ENCODE data around the gene PRB2. TPM values are rescaled to one million over a fixed set of nuclear protein-coding genes. Genes with fewer than 3 reads are reported as not detected.

Gene PRB2
- total and polyA plus RNA-seq, 9 of the 15 experiments (the other 6 are each of a cell fraction or from before 2014, with no cell fraction given): not detected

GRCh38 chr12:11348439-11348838 is 46.9 kb downstream of the PRB2 start (continued):
- TF ChIP-seq, protein P1, sequence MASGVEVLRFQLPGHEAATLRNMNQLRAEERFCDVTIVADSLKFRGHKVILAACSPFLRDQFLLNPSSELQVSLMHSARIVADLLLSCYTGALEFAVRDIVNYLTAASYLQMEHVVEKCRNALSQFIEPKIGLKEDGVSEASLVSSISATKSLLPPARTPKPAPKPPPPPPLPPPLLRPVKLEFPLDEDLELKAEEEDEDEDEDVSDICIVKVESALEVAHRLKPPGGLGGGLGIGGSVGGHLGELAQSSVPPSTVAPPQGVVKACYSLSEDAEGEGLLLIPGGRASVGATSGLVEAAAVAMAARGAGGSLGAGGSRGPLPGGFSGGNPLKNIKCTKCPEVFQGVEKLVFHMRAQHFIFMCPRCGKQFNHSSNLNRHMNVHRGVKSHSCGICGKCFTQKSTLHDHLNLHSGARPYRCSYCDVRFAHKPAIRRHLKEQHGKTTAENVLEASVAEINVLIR (CRISPR knock-in tag; IDR thresholded peaks at IDR 0.05): peak; percentile 73
- TF ChIP-seq ZNF408 (CRISPR knock-in tag; IDR thresholded peaks at IDR 0.05; ENCODE audit: low read depth) (no peak), MTA3 (IDR thresholded peaks at IDR 0.05; ENCODE audit: borderline replicate concordance) (peak; percentile 77), KLF13 (tag; IDR thresholded peaks at IDR 0.05; ENCODE audit: borderline replicate concordance, low read depth) (no peak), ATF1 (CRISPR knock-in tag; IDR thresholded peaks at IDR 0.05) (peak; percentile 56; the same call in 1 of the 2 replicates), ATF1 (tag; IDR thresholded peaks at IDR 0.05) (peak; percentile 97)

DNA sequence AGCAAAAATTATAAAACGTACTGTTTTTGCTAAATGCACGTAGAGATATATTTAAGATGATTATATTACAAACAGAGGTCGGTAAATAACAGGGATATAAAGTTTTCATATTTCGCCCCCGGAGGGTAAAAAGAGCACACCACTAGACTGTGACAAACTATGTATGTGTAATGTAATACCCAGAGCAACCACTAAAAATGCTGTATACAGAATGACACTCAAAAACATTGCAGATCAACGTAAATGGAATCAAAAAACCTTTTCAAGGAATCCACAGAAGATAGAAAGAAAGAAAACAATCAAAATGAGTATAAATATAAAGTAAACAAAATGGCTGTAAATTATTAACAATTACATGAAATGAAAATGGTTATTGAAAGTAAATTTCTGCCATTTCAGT is 47.6 kb downstream of the PRB2 start:
- ChIA-PET POLR2A (no interaction called here), CTCF (ENCODE audit: low intra/inter-chr PET ratio) (interaction anchor here (0.6 kb wide), 1 partner anchor 46 kb away, joined by 3 read pairs; no protein-coding TSS in a partner anchor)
- BruUV-seq (replicated peaks): no TSS peak
- H3K36me3 ChIP-seq (ENCODE audit: control insufficient read depth, insufficient read depth, low read length): no peaks in the 10 kb centered on the region
- 2% methylated on average over 6 of the region's 6 CpGs for WGBS (ENCODE audit: insufficient coverage, low coverage, missing lambda C conversion rate)
- H3K9ac ChIP-seq (ENCODE audit: insufficient read depth in 1 of 2, low read depth in 2 of 2, low read length in 2 of 2): no peak overlapping the region
- intact Hi-C loops (cut with micrococcal nuclease): no loop called here
- no peak overlapping the region for H3K27ac ChIP-seq (ENCODE audit: extremely low read depth, low read depth, low read length)
- in situ Hi-C loops (cut with MboI): loop anchor here (5.0 kb wide), 1 partner anchor 49 kb away; the partner anchor contains the start of gene PRB2
- FAIRE-seq (no peak), DNase-seq (ENCODE audit: extremely low read depth in 1 of 4, low spot score in 3 of 4) (peak in 2 of 4 experiments; percentile 4 to 14), ATAC-seq (peak; percentile 74)
- no peaks in the 10 kb centered on the region for H3K9me1 ChIP-seq (ENCODE audit: control insufficient read depth, insufficient read depth, low read length)
- no peaks in the 10 kb centered on the region for H3K79me2 ChIP-seq (ENCODE audit: control insufficient read depth, insufficient read depth, low read length)
- no peak overlapping the region for H3K4me2 ChIP-seq (ENCODE audit: insufficient read depth, low read length)
- H3K4me3 ChIP-seq: no peak overlapping the region
- H4K20me1 ChIP-seq (replicated peaks; ENCODE audit: control insufficient read depth, insufficient read depth, low read length): no peaks in the 10 kb centered on the region
- H3K9me3 ChIP-seq (replicated peaks; ENCODE audit: control insufficient read depth, insufficient read depth, low read depth, low read length): no peaks in the 10 kb centered on the region
- no peaks in the 10 kb centered on the region for H3K4me1 ChIP-seq (replicated peaks in 1 of 2; ENCODE audit: control insufficient read depth in 2 of 2, insufficient read depth in 2 of 2, low read length in 2 of 2)
- no peak overlapping the region for H2AFZ ChIP-seq (ENCODE audit: low read depth, low read length)
- H3K27me3 ChIP-seq (ENCODE audit: control insufficient read depth in 2 of 2, insufficient read depth in 2 of 2, low read length in 2 of 2): no peaks in the 10 kb centered on the region
- TF ChIP-seq NFYB (IDR thresholded peaks at IDR 0.05; ENCODE audit: extremely low read depth, insufficient read length): no peak
- TF ChIP-seq, protein P2, sequence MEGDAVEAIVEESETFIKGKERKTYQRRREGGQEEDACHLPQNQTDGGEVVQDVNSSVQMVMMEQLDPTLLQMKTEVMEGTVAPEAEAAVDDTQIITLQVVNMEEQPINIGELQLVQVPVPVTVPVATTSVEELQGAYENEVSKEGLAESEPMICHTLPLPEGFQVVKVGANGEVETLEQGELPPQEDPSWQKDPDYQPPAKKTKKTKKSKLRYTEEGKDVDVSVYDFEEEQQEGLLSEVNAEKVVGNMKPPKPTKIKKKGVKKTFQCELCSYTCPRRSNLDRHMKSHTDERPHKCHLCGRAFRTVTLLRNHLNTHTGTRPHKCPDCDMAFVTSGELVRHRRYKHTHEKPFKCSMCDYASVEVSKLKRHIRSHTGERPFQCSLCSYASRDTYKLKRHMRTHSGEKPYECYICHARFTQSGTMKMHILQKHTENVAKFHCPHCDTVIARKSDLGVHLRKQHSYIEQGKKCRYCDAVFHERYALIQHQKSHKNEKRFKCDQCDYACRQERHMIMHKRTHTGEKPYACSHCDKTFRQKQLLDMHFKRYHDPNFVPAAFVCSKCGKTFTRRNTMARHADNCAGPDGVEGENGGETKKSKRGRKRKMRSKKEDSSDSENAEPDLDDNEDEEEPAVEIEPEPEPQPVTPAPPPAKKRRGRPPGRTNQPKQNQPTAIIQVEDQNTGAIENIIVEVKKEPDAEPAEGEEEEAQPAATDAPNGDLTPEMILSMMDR (IDR thresholded peaks at IDR 0.05 in 2 of 3, conservative IDR thresholded peaks at IDR 0.05 in 1 of 3; ENCODE audit: insufficient read depth in 2 of 3, low read depth in 1 of 3, low read length in 3 of 3): peak in 1 of 3 experiments; percentile 1; a peak in 1 of 6 replicates

Data from K562 (cell line).